T-helper 2 cell treated with Interferon-gamma antibody and Interleukin-4, amounts not matched to agents 100 ng/mL and 5 ng/mL, for 36 hours (primary cell): Measurements from ENCODE around the gene WDR81. TPM values are rescaled to one million over a fixed set of nuclear protein-coding genes. Genes with fewer than 3 reads are reported as not detected.

Experiments
- intact Hi-C: fragments of 100-400 bp; cut with micrococcal nuclease; formaldehyde crosslinking; loops from one replicate; pipeline ENCODE4 v1.15.1; 2023
- total RNA-seq: library from RNA; stranded (reverse); gene quantifications from 2 replicates; pipeline ENCODE4 v1.2.3, GENCODE V29; 2022

The WDR81 gene
- total RNA-seq, 1 donor from 2014 or later = 42.4 TPM

GRCh38 chr17:1713160-1713877, 11.2 kb upstream of the WDR81 start:
- intact Hi-C loops = no loop called here

- intact Hi-C loops = no loop called here
These were observed 10.6 kb upstream of the WDR81 start for GRCh38 chr17:1713878-1714426.

GRCh38 chr17:1714427-1714979, 10.0 kb upstream of the WDR81 start:
- intact Hi-C loops = no loop called here

- intact Hi-C loops = loop anchor here (5.0 kb wide), 1 partner anchor 48 kb away; no protein-coding TSS in a partner anchor
These were observed 9.3 kb upstream of the WDR81 start for GRCh38 chr17:1714980-1715802.

GRCh38 chr17:1715803-1716075, 8.8 kb upstream of the WDR81 start:
- intact Hi-C loops = loop anchor here (1.0 to 5.0 kb wide), 8 partner anchors 30 to 686 kb away; partner anchors contain the start of genes MNT, RILP and SMYD4

GRCh38 chr17:1716076-1716911, 8.2 kb upstream of the WDR81 start:
- intact Hi-C loops = loop anchor here (1.0 to 5.0 kb wide), 8 partner anchors 31 to 685 kb away; partner anchors contain the start of genes MNT, RILP and SMYD4

GRCh38 chr17:1716912-1717695, 7.4 kb upstream of the WDR81 start:
- intact Hi-C loops = loop anchor here (1.0 to 5.0 kb wide), 9 partner anchors 32 to 684 kb away; partner anchors contain the start of genes DPH1, MNT, RILP and SMYD4

- intact Hi-C loops = loop anchor here (5.0 kb wide), 1 partner anchor 51 kb away; no protein-coding TSS in a partner anchor
These were observed 5.9 kb upstream of the WDR81 start for GRCh38 chr17:1718362-1719165.

- intact Hi-C loops = loop anchor here (2.0 to 5.0 kb wide), 2 partner anchors 44 to 61 kb away; no protein-coding TSS in a partner anchor
These were observed 3.6 kb upstream of the WDR81 start for GRCh38 chr17:1720856-1721386.

GRCh38 chr17:1722022-1722421, 2.5 kb upstream of the WDR81 start:
- intact Hi-C loops = loop anchor here (5.0 kb wide), 1 partner anchor 60 kb away; no protein-coding TSS in a partner anchor

- intact Hi-C loops = loop anchor here (2.0 to 5.0 kb wide), 2 partner anchors 57 to 148 kb away; no protein-coding TSS in a partner anchor
These were observed 551 bp downstream of the WDR81 start for GRCh38 chr17:1724869-1725641.

GRCh38 chr17:1725642-1726511, 1.4 kb downstream of the WDR81 start:
- intact Hi-C loops = loop anchor here (2.0 kb wide), 1 partner anchor 147 kb away; no protein-coding TSS in a partner anchor

- intact Hi-C loops = no loop called here
These were observed 2.2 kb downstream of the WDR81 start for GRCh38 chr17:1726626-1727257.

- intact Hi-C loops = no loop called here
These were observed 2.8 kb downstream of the WDR81 start for GRCh38 chr17:1727258-1727789.

GRCh38 chr17:1727876-1728630, 3.5 kb downstream of the WDR81 start:
- intact Hi-C loops = no loop called here
